ENCODE data around the gene STOX2.
"Not testable (repeated sequence)": the region's sequence is repeated elsewhere in the genome, so short reads cannot be mapped to it uniquely, and the experiment has no call there.

Gene STOX2

DNA sequence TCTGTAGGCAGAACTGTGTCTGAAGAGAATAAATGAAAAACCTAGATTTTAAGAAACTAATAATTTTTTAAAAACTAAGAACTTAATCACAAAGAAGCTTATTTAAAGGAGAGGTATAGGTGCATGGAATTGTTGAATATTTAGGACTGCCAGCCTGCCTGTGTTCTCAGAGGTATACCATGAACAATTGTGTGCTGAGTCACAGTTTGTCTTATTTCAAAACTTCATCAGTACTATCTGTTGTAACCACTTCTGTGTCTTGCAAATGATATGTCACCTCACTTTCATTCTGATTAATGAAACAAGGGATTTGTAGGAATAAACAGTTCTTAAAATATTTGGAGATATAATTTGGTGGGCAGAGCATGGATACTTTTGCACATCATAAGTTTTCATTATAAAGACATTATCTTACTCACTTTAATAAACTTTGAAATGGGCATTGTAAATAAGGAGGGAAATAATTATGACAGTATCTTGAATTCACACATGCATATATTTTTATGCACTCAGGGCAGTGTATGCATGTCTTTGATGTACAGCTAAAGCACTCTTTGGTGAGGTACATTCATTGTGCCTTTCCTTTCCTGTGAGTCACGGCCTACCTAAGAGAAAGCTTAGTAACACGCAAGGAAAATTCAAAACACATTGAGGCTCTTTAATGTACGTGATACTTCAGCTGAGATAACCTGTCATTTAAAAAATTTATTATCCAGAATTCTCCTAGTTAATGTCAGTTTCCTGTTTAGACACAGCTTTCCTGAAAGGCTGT, 31.7 kb downstream of the STOX2 start:
- DNase-seq: no peak

GRCh38 chr4:183940864-183941263, 35.8 kb downstream of the STOX2 start:
- no peak for DNase-seq

GRCh38 chr4:183941964-183942363, 36.9 kb downstream of the STOX2 start:
- DNase-seq: no peak

DNA sequence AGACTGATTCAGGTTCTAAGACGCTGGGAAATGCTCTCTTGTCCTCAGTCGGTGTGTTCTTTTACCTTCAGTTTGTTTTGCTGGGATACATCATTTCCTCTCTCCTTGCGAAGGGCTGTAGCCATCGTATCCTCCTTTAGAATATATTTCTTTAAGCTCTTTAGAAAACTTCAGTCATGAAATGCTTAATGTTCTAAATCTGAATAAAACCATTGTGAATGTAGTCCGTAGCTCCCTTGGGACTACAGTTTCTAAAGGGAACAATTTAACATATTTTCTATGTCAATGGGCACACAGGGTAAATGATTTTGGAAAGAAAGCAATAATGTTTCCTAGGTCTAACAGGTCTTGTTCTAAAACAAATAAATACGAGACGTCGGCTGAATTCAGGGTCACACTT, 40.6 kb downstream of the STOX2 start:
- no peak for DNase-seq

- DNase-seq: no peak
These were observed 45.4 kb downstream of the STOX2 start for GRCh38 chr4:183950536-183950935.

- DNase-seq: not testable (repeated sequence)
These were observed 47.5 kb downstream of the STOX2 start for GRCh38 chr4:183952652-183953051.

GRCh38 chr4:183959319-183960045, 54.4 kb downstream of the STOX2 start:
- DNase-seq: no peak

DNA sequence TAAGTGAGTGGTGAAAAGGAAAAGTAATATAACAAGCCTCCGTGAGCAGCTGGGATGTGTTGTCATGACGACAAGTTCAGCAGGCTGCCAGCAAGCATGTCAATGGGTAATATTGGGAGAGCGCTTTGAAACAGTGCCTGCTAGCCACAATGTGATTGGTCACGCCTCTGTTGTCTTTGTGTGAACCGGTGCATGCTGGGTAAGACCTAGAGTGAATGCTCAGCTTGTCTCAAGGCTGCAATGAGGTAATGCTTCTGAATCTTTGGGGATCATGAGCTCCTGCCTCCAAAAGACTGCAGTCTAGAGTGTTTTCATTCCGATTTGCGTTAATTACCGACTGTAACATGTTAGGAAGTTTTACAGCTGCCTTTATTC, 54.9 kb downstream of the STOX2 start:
- DNase-seq: no peak

GRCh38 chr4:183960962-183961541, 55.9 kb downstream of the STOX2 start:
- DNase-seq: no peak

- DNase-seq: no peak
These were observed 56.7 kb downstream of the STOX2 start for GRCh38 chr4:183961795-183962194.

GRCh38 chr4:183962419-183962818, 57.3 kb downstream of the STOX2 start:
- no peak for DNase-seq

DNA sequence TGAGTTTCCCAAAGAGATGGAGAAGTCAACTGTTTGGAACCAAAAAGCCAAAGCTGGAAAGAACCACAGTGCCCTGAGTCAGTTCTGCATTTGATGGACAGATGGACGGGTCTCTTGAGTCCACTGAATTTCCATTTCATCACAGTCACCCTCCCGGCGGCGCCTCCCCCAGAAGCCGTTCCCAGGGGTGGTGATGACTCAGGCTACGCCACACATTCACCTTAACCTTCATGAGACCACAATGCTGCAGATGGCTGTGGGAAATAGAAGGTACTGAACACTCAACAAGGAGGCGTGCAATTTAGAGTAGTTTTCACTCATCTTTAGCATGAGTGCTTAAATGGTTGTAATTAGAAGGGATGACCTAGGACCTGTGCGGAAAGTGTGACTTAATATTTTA, 61.3 kb downstream of the STOX2 start:
- DNase-seq: no peak

DNA sequence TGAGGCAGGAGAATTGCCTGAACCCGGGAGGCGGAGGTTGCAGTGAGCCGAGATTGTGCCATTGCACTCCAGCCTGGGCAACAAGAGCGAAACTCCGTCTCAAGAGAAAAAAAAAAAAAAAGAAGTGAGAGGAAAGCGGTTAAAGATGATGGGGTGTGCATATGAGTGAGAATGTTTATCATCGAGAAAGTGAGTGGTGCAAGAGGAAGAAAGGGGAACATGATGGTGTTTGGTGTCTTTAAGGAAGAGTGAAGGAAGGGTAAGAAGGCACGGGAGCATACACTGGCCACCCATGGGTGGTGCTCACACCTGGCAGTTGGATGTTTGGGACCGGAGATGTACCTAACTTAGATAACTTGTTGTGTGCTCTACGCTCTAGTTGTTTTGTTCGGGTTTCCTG, 62.2 kb downstream of the STOX2 start:
- DNase-seq: no peak

GRCh38 chr4:183968502-183968901, 63.4 kb downstream of the STOX2 start:
- DNase-seq: no peak

- no peak for DNase-seq
These were observed 63.8 kb downstream of the STOX2 start for GRCh38 chr4:183968931-183969330.

GRCh38 chr4:183969596-183969995, 64.5 kb downstream of the STOX2 start:
- DNase-seq: no peak

DNA sequence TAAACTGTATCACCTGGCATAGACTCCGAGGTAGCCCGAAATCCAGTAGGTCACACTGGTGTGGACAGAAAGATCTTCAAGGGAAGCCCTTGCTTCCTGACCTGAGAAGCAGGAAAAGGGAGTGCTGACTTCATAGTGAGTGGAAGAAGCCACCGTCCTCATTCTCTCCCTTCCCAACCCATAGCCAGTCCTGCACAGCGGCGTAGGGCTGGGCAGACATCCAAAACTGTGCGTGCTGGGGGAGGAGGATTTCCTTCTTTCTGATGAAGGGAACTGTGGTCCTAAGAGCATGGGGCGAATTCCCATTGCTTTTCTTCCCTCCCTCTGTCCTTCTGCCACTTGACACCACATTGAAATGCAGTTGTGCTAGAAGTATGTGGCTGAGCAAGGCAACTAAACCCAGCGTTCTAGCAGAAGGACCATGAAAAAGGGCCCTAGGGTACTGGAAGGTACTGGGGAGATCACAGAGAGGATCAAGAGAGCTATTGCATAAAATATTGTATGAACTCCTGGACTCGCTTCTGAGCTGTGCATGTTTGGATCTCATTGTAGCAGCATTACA, 66.9 kb downstream of the STOX2 start:
- DNase-seq: no peak

DNA sequence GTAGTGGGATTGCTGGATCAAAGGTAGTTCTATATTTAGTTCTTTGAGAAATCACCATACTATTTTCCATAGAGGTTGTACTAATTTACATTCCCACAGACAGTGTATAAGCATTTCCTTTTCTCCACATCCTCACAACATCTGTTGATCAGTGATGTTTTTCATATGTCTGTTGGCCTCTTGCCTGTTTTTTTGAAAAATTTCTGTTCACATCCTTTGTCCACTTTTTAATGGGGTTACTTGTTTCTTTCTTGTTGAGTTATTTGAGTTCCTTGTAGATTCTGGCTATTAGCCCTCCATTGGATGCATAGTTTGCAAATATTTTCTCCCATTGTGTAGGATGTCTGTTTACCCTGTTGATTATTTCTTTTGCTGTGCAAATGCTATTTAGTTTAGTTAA, 72.6 kb downstream of the STOX2 start:
- DNase-seq: no peak

DNA sequence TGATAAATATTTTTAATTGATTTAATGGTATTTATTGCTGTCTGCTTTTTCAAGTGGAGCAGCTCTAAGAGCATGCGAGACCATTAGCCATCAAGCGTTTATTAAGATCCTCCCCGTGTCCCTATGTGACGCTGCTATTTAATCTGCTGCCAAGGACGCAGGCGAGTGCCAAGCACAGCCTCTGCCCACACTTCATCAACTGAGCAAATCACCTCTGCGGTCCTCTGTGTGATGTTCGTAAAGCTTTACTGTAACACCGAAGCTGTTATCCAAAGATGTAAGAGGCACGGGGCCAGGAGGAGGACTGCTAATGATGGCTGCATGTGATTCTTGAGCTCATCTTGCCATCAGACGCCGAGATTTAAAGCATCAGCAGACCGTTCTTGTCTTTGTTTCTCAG, 79.5 kb downstream of the STOX2 start:
- DNase-seq: no peak

GRCh38 chr4:183985786-183986185, 80.7 kb downstream of the STOX2 start:
- no peak for DNase-seq

- no peak for DNase-seq
These were observed 81.3 kb downstream of the STOX2 start for GRCh38 chr4:183986291-183986970.

GRCh38 chr4:183986971-183987946, 82.2 kb downstream of the STOX2 start:
- DNase-seq: no peak

Measured in T-helper 9 cell (primary cell).